ENCODE results near the gene MYEF2.

DNA sequence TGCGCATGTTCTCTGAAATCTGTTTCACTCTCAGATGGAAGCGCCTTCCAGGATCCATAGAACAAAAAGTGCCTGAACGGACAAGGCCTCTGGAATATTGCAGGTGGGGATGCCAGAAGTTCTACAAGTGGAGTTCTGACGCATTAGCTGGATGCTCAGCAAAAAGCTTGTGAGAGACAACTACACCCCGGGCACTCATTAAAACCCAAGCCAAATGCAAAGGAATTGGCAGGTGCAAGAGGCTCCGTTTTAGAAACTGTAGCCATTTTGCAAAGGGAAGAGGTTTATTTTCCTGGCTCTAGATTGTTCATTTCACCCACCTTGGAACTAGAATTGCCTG, 92.5 kb downstream of the MYEF2 start:
- no peak for TF ChIP-seq ZNF274 (IDR thresholded peaks at IDR 0.05; ENCODE audit: low read depth, low read length)
- no peak for TF ChIP-seq SUZ12 (IDR thresholded peaks at IDR 0.05; ENCODE audit: extremely low read depth, insufficient read depth, insufficient read length)
